GM12878 (cell line): ENCODE measurements around the gene SPTAN1. TPM values are rescaled to one million over a fixed set of nuclear protein-coding genes. Genes with fewer than 3 reads are reported as not detected.

ENCODE experiments used
- ATAC-seq: fragments of 200-7000 bp; cut with Tn5 transposase; 3 replicates; pipeline ENCODE4 v1.9.1; 2020; ENCODE audit warnings: mild to moderate bottlenecking, moderate library complexity
- BruUV-seq: library from RNA; stranded (reverse); fragments of 400-500 nt; replicated peaks from 2 replicates; lab custom pipeline; 2021; lab: Mats Ljungman, UMichigan
- CTCF ChIA-PET: fragments of 300-600 bp; sonication (Branson Sonifier 250); formaldehyde crosslinking; extraction: SDS; loops from one replicate; lab custom pipeline; 2021; ENCODE audit warnings: inconsistent platforms; lab: Yijun Ruan, JAX
- POLR2A ChIA-PET: fragments of 350-600 bp; formaldehyde crosslinking; extraction: SDS; loops from one replicate; lab custom pipeline; 2021; ENCODE audit warnings: inconsistent platforms; lab: Charles Lee
- RAD21 ChIA-PET: fragments of 300-600 bp; sonication (Branson Sonifier 250); formaldehyde crosslinking; loops from one replicate; lab custom pipeline; 2023; ENCODE audit warnings: antibody characterized with exemption; ENCODE audit not compliant: unreplicated experiment; lab: Charles Lee
- SMC1A ChIA-PET: fragments of 300-600 bp; sonication (Branson Sonifier 250); formaldehyde crosslinking; loops from one replicate; lab custom pipeline; 2023; ENCODE audit not compliant: unreplicated experiment, uncharacterized antibody; lab: Charles Lee
- DNase-seq: peaks from one replicate; pipeline ENCODE4 v3.0.0-alpha.2; 2011; ENCODE audit warnings: low read depth, low spot score
- FAIRE-seq: peaks from 3 replicates; lab custom pipeline; 2011; peaks lifted over from hg19 to GRCh38; lab: Jason Lieb, UNC
- H2AFZ ChIP-seq: 2 replicates; pipeline ENCODE4 v1.6.0; 2011; ENCODE audit warnings: low read depth, low read length, control low read depth; ENCODE audit not compliant: control insufficient read depth
- H3K27ac ChIP-seq: 2 replicates; pipeline ENCODE4 v1.5.1; 2011; ENCODE audit warnings: control low read depth; ENCODE audit not compliant: control insufficient read depth, insufficient read depth
- H3K27me3 ChIP-seq, 2 experiments: replicated peaks in 1 of 2; 2 replicates each; pipeline versions ENCODE4 v1.6.0 to v1.6.1; 2011; ENCODE audit warnings: low read length in 1 of 2; ENCODE audit not compliant: control insufficient read depth in 2 of 2, insufficient read depth in 2 of 2
- H3K36me3 ChIP-seq, 2 experiments: 2 replicates each; pipeline ENCODE4 v1.5.1; 2011; ENCODE audit warnings: low read length in 1 of 2; ENCODE audit not compliant: control insufficient read depth in 2 of 2, insufficient read depth in 2 of 2
- H3K4me1 ChIP-seq: 2 replicates; pipeline ENCODE4 v1.6.1; 2011; ENCODE audit warnings: mild to moderate bottlenecking, low read length, moderate library complexity, mixed read lengths; ENCODE audit not compliant: control insufficient read depth, insufficient read depth
- H3K4me2 ChIP-seq: 2 replicates; pipeline ENCODE4 v1.6.0; 2011; ENCODE audit warnings: control low read depth; ENCODE audit not compliant: control insufficient read depth, insufficient read depth
- H3K4me3 ChIP-seq: fragments of 200-600 bp; sonication (generic); 2 replicates; pipeline ENCODE4 v1.5.1; 2016
- H3K79me2 ChIP-seq: 2 replicates; pipeline ENCODE4 v1.6.0; 2011; ENCODE audit warnings: low read length; ENCODE audit not compliant: control insufficient read depth, insufficient read depth
- H3K9ac ChIP-seq: 2 replicates; pipeline ENCODE4 v1.8.0; 2011; ENCODE audit warnings: low read length, control low read depth, mixed read lengths; ENCODE audit not compliant: control insufficient read depth, insufficient read depth
- H3K9me3 ChIP-seq: replicated peaks from 3 replicates; pipeline ENCODE4 v1.5.1; 2011; ENCODE audit warnings: mild to moderate bottlenecking, low read length; ENCODE audit not compliant: control insufficient read depth, insufficient read depth
- H4K20me1 ChIP-seq: 2 replicates; pipeline ENCODE4 v1.6.0; 2011; ENCODE audit not compliant: control insufficient read depth, insufficient read depth
- ATF7 ChIP-seq: fragments of 450-650 bp; IDR thresholded peaks from 2 replicates; pipeline ENCODE4 v1.6.1; 2016; ENCODE audit warnings: low read depth, mild to moderate bottlenecking
- BACH1 ChIP-seq: fragments of 450-650 bp; IDR thresholded peaks from 2 replicates; pipeline ENCODE4 v1.6.1; 2017; ENCODE audit warnings: mild to moderate bottlenecking, borderline replicate concordance
- BHLHE40 ChIP-seq, 2 experiments: fragments of 450-650 bp in 1 of 2; IDR thresholded peaks; 2 replicates each; pipeline ENCODE4 v1.6.1; 2011 to 2017; ENCODE audit warnings: low read depth in 2 of 2, borderline replicate concordance in 1 of 2, improper control_type of control experiment in 1 of 2, low read length in 1 of 2, mild to moderate bottlenecking in 1 of 2
- CHD2 ChIP-seq: IDR thresholded peaks from 2 replicates; pipeline ENCODE4 v1.6.1; 2011; ENCODE audit warnings: low read depth, low read length, improper control_type of control experiment, borderline replicate concordance
- E2F4 ChIP-seq: IDR thresholded peaks from 2 replicates; pipeline ENCODE4 v1.6.1; 2012; ENCODE audit warnings: low read depth, low read length, improper control_type of control experiment
- ESRRA ChIP-seq: IDR thresholded peaks from 2 replicates; pipeline ENCODE4 v1.6.1; 2012; ENCODE audit warnings: mild to moderate bottlenecking, low read length, improper control_type of control experiment
- EZH2 ChIP-seq: IDR thresholded peaks from 2 replicates; pipeline ENCODE4 v1.6.1; 2012; ENCODE audit warnings: low read depth, mild to moderate bottlenecking, control low read depth, inconsistent platforms, low read length, borderline replicate concordance; ENCODE audit not compliant: control insufficient read depth
- GATAD2B ChIP-seq: fragments of 450-650 bp; conservative IDR thresholded peaks from 2 replicates; pipeline ENCODE4 v1.6.1; 2017; ENCODE audit warnings: low read depth, mild to moderate bottlenecking, moderate library complexity
- HCFC1 ChIP-seq: fragments of 150-350 bp; IDR thresholded peaks from 2 replicates; pipeline ENCODE4 v1.6.1; 2014; ENCODE audit warnings: low read length
- HDAC2 ChIP-seq: fragments of 200-600 bp; sonication (generic); IDR thresholded peaks from 2 replicates; pipeline ENCODE4 v1.6.1; 2017
- LARP7 ChIP-seq: fragments of 450-650 bp; IDR thresholded peaks from 2 replicates; pipeline ENCODE4 v1.6.1; 2017; ENCODE audit warnings: mild to moderate bottlenecking
- NBN ChIP-seq: fragments of 450-650 bp; IDR thresholded peaks from 2 replicates; pipeline ENCODE4 v1.6.1; 2016
- NFYB ChIP-seq: IDR thresholded peaks from 2 replicates; pipeline ENCODE4 v1.6.1; 2011; ENCODE audit warnings: low read depth, mild to moderate bottlenecking, low read length, improper control_type of control experiment, moderate library complexity; ENCODE audit not compliant: insufficient read depth
- RB1 ChIP-seq: fragments of 450-650 bp; formaldehyde crosslinking; IDR thresholded peaks from 2 replicates; pipeline ENCODE4 v1.6.1; 2017; ENCODE audit warnings: mild to moderate bottlenecking, borderline replicate concordance
- RBBP5 ChIP-seq: fragments of 200-600 bp; sonication (generic); conservative IDR thresholded peaks from 2 replicates; pipeline ENCODE4 v1.6.1; 2016
- RFX5 ChIP-seq: IDR thresholded peaks from 2 replicates; pipeline ENCODE4 v1.6.1; 2011; ENCODE audit warnings: low read depth, low read length, improper control_type of control experiment
- SMAD5 ChIP-seq: IDR thresholded peaks from 2 replicates; pipeline ENCODE4 v1.6.1; 2016; ENCODE audit warnings: antibody characterized with exemption, low read depth
- SP1 ChIP-seq: IDR thresholded peaks from one replicate; pipeline ENCODE4 v1.6.1; 2011; ENCODE audit warnings: low read depth, low read length
- SPI1 ChIP-seq: IDR thresholded peaks from 2 replicates; pipeline ENCODE4 v1.6.1; 2011; ENCODE audit warnings: low read depth, mild to moderate bottlenecking, low read length, moderate library complexity, borderline replicate concordance; ENCODE audit not compliant: insufficient read depth
- TAF1 ChIP-seq: IDR thresholded peaks from 2 replicates; pipeline ENCODE4 v1.6.1; 2011; ENCODE audit warnings: mild to moderate bottlenecking, low read depth, low read length, borderline replicate concordance
- ZNF217 ChIP-seq: fragments of 450-650 bp; IDR thresholded peaks from 2 replicates; pipeline ENCODE4 v1.6.1; 2017; ENCODE audit warnings: antibody characterized with exemption, mild to moderate bottlenecking
- ZNF384 ChIP-seq: IDR thresholded peaks from 2 replicates; pipeline ENCODE4 v1.6.1; 2012; ENCODE audit warnings: low read depth, mild to moderate bottlenecking, low read length, improper control_type of control experiment, borderline replicate concordance
- WGBS: methylation state at CpG from one replicate; pipeline ENCODE4 v1.1.6; 2016; ENCODE audit warnings: low lambda C conversion rate; ENCODE audit not compliant: insufficient replicate concordance, insufficient coverage; ENCODE audit errors: missing lambda C conversion rate; 5-methylcytosine and 5-hydroxymethylcytosine counted together
- in situ Hi-C: fragments of 300-500 bp; cut with MboI; formaldehyde crosslinking; loops from 9 replicates; pipeline ENCODE4 v1.14.3; 2018; ENCODE audit warnings: mixed read lengths
- intact Hi-C: fragments of 100-400 bp; cut with micrococcal nuclease; formaldehyde crosslinking; loops from one replicate; pipeline ENCODE4 v1.14.2; 2022; ENCODE audit not compliant: unreplicated experiment
- polyA plus RNA-seq, 11 experiments: library from polyadenylated mRNA; depleted of rRNA in 4 of 11; unstranded in 6 of 11; stranded (reverse) in 5 of 11; fragments of >200 nt; fragmentation: Nextera tagmentation in 4 of 11; fragmentation: Illumina TruSeq in 1 of 11; extraction: Ambion mirVana in 4 of 11; extraction: Trizol in 1 of 11; gene quantifications; 1 replicate in 1 of 11; 2 replicates in 10 of 11; pipeline versions ENCODE4 v1.2.1 to v1.2.3, GENCODE V29; 2011 to 2016; ENCODE audit warnings: inconsistent platforms in 2 of 11, missing spikeins in 2 of 11, low read depth in 1 of 11
- total RNA-seq, 4 experiments: library from RNA; depleted of rRNA in 3 of 4; stranded (reverse); fragments of >200 nt in 3 of 4; fragmentation: Illumina TruSeq in 1 of 4; extraction: Trizol in 1 of 4; gene quantifications; 2 replicates each; pipeline versions ENCODE4 v1.2.1 to v1.2.3, GENCODE V29; 2013 to 2021
- TF ChIP-seq, protein P1 (sequence below): IDR thresholded peaks from 2 replicates; pipeline ENCODE4 v1.6.1; 2011; ENCODE audit warnings: low read depth, mild to moderate bottlenecking, low read length, moderate library complexity, borderline replicate concordance; ENCODE audit errors: extremely low read depth

The SPTAN1 gene
- total and polyA plus RNA-seq, 10 of the 15 experiments (the other 5 are each of a cell fraction or from before 2014, with no cell fraction given), result 18.7 to 156 (median 73.6) TPM

GRCh38 chr9:128504485-128505413 is 47.6 kb upstream of the SPTAN1 start, which contains the start of gene GLE1:
TSS of gene GLE1 (plus strand) at chr9:128504719. CDS start at chr9:128504806, 87 bp downstream.
- Histone ChIP-seq H3K36me3 (peaks cover 3 to 12% of the 10 kb centered on the region in 2 experiments; a peak in 3 of 4 replicates), H3K4me2 (peak within 1 kb of the TSS; percentile 82), H3K4me3 (peak within 1 kb of the TSS; percentile 97), H3K9me3 (no peaks in the 10 kb centered on the region), H4K20me1 (no peaks in the 10 kb centered on the region), H3K4me1 (peaks cover 10% of the 10 kb centered on the region; the same call in 1 of the 2 replicates), H3K9ac (peak within 1 kb of the TSS; percentile 90), H3K27ac (peak within 1 kb of the TSS; percentile 74), H2AFZ (peak within 1 kb of the TSS; percentile 95), H3K79me2 (peaks cover 22% of the 10 kb centered on the region), H3K27me3 (no peaks in the 10 kb centered on the region)
- ATAC-seq (peak; percentile 98), FAIRE-seq (peak; percentile 92), DNase-seq (peak; percentile 82)
- in situ Hi-C loops (no loop called here), intact Hi-C loops (loop anchor here (5.0 kb wide), 1 partner anchor 48 kb away; the partner anchor contains the start of gene SPTAN1)
- WGBS, result 2% methylated on average over 64 of the region's 64 CpGs
- BruUV-seq, result TSS peak; percentile 73
- ChIA-PET POLR2A (interaction anchor here (0.6 to 2.6 kb wide), 12 partner anchors 9 to 1503 kb away, joined by 3 to 19 read pairs (median 4); partner anchors contain the start of genes ODF2 and SPTAN1), RAD21 (interaction anchor here (1.1 to 2.1 kb wide), 4 partner anchors 46 to 143 kb away, joined by 4 to 11 read pairs (median 4); partner anchors contain the start of gene SPTAN1), CTCF (interaction anchor here (0.7 to 1.2 kb wide), 5 partner anchors 51 to 142 kb away, joined by 3 read pairs; no protein-coding TSS in a partner anchor), SMC1A (interaction anchor here (0.8 to 2.6 kb wide), 9 partner anchors 9 to 219 kb away, joined by 3 to 20 read pairs (median 3); partner anchors contain the start of genes SPTAN1, URM1 and ZDHHC12)
- TF ChIP-seq BHLHE40 (IDR thresholded peaks at IDR 0.05; ENCODE audit: borderline replicate concordance in 1 of 2, low read depth in 2 of 2, low read length in 1 of 2), result peak; percentile 88 to 94
- TF ChIP-seq CHD2, result 0 out of 2 replicates have a peak, but pooled peaks have one; percentile 42
- no peak for TF ChIP-seq RBBP5
- no peak for TF ChIP-seq SPI1
- TF ChIP-seq ZNF217, result no peak
- peak; percentile 94 for TF ChIP-seq LARP7
- 0 out of 2 replicates have a peak, but pooled peaks have one; percentile 78 for TF ChIP-seq RB1
- TF ChIP-seq EZH2, result no peak
- TF ChIP-seq HCFC1, result 0 out of 2 replicates have a peak, but pooled peaks have one; percentile 23
- peak; percentile 47 for TF ChIP-seq SP1
- TF ChIP-seq SMAD5, result peak; percentile 86
- TF ChIP-seq E2F4, result peak; percentile 68
- no peak for TF ChIP-seq ZNF384
- peak; percentile 61; the same call in 1 of the 2 replicates for TF ChIP-seq NFYB
- TF ChIP-seq RFX5, result no peak
- TF ChIP-seq GATAD2B, result peak; percentile 94
- TF ChIP-seq ATF7, result no peak
- TF ChIP-seq, protein P1, sequence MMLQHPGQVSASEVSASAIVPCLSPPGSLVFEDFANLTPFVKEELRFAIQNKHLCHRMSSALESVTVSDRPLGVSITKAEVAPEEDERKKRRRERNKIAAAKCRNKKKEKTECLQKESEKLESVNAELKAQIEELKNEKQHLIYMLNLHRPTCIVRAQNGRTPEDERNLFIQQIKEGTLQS, result no peak
- TF ChIP-seq NBN, result peak; percentile 79
- no peak for TF ChIP-seq HDAC2
- TF ChIP-seq BACH1, result peak; percentile 73
- no peak for TF ChIP-seq ESRRA
- no peak; the same call in 1 of the 2 replicates for TF ChIP-seq TAF1
